ENCODE data around the gene HOXD3. TPM values are rescaled to one million over a fixed set of nuclear protein-coding genes. Genes with fewer than 3 reads are reported as not detected.

Gene HOXD3
- total RNA-seq, 4 donors from 2014 or later: 10.5 to 11.7 (median 11.0) TPM

DNA sequence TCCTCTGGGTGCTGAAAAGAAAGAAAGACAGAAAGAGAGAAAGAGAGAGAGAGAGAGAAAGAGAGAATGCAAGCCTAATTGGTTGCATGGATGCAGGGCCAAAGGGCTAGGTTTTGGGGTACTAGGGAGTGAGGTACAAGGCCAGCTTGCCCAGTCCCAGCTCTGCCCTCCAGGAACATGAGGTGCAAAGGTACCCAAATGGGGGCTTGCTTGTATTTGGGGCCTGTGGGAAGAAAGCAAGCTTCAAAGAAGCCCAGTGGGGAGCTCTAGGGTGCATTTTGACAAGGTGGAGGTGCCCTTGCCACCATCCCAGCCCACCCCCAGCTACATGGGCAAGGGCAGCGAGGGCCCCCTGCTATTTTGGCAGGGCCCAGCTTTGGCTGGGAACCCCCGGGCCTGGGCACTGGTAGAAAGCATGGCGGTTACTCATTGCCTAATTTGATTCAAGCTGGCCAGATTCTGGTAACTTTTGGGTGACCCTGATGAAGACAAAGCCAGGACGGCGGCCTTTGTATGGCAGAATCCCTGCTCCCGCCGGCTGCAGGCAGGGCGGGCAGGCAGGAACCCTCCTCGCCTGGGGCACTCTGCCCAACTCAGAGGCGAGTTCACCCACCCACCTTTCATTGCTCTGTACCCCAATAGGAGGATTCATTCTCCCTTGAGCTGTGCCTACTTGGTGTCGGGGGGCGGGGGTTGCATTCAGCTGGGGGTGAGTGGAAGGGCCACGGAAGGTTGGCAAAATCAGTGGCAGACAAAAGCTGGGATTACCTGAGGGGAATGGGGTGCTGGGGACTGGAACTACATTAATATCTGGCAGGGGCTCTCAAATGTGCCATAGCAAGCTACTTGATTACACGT, 6.3 kb upstream of the HOXD3 start:
- no peak overlapping the region for H3K4me3 ChIP-seq
- H3K36me3 ChIP-seq: peaks cover 0 to 57% (median 0%) of the 10 kb centered on the region in 3 donors
- TF ChIP-seq, protein P1, sequence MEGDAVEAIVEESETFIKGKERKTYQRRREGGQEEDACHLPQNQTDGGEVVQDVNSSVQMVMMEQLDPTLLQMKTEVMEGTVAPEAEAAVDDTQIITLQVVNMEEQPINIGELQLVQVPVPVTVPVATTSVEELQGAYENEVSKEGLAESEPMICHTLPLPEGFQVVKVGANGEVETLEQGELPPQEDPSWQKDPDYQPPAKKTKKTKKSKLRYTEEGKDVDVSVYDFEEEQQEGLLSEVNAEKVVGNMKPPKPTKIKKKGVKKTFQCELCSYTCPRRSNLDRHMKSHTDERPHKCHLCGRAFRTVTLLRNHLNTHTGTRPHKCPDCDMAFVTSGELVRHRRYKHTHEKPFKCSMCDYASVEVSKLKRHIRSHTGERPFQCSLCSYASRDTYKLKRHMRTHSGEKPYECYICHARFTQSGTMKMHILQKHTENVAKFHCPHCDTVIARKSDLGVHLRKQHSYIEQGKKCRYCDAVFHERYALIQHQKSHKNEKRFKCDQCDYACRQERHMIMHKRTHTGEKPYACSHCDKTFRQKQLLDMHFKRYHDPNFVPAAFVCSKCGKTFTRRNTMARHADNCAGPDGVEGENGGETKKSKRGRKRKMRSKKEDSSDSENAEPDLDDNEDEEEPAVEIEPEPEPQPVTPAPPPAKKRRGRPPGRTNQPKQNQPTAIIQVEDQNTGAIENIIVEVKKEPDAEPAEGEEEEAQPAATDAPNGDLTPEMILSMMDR (IDR thresholded peaks at IDR 0.05): no peak
- peaks cover 0 to 87% of the 10 kb centered on the region in 2 donors for H3K27me3 ChIP-seq
- H3K4me1 ChIP-seq: no peaks in the 10 kb centered on the region
- WGBS, 2 donors: 82 to 85% methylated on average over 13 to 14 of the region's 14 CpGs
- H3K9me3 ChIP-seq: no peaks in the 10 kb centered on the region
- DNase-seq (ENCODE audit: low spot score in 2 of 2): no peak
- no peak overlapping the region for H3K27ac ChIP-seq

DNA sequence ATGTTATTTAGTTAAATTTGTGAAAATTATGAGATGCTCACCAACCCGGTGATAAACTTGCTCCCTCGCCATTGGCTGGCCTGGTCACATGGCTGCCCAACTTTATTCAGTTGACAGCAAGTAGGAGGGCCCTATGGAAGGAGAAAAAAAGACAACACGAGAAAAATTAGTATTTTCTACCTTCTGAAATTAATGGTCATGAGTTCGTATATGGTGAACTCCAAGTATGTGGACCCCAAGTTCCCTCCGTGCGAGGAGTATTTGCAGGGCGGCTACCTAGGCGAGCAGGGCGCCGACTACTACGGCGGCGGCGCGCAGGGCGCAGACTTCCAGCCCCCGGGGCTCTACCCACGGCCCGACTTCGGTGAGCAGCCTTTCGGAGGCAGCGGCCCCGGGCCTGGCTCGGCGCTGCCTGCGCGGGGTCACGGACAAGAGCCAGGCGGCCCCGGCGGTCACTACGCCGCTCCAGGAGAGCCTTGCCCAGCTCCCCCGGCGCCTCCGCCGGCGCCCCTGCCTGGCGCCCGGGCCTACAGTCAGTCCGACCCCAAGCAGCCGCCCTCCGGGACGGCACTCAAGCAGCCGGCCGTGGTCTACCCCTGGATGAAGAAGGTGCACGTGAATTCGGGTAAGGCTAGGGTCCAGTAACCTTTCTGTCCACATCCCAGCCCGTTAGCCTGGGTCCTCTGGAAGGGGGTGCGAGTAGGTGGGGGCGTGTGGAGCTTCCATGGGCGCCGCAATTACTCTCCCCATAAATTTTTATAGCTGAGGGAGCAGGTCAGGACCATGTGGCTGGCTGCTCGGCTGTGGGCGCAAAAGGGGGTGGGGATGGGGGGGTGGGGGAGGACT, 5.4 kb upstream of the HOXD3 start, which contains the start of gene HOXD4:
Gene HOXD4, plus strand, starts transcription at position 109 of the 846 bp plus-strand sequence. Its CDS starts 84 bp downstream, at position 193.
- Histone ChIP-seq H3K4me3 (no peak within 1 kb of the TSS), H3K36me3 (peaks cover 0 to 57% (median 0%) of the 10 kb centered on the region in 3 donors), H3K4me1 (no peaks in the 10 kb centered on the region), H3K27ac (no peak within 1 kb of the TSS), H3K27me3 (peaks cover 0 to 89% of the 10 kb centered on the region in 2 donors), H3K9me3 (no peaks in the 10 kb centered on the region)
- TF ChIP-seq EP300 (IDR thresholded peaks at IDR 0.05): no peak
- no peak for TF ChIP-seq POLR2A (IDR thresholded peaks at IDR 0.05)
- TF ChIP-seq, protein P1 (IDR thresholded peaks at IDR 0.05): no peak
- WGBS, 2 donors: 69 to 73% methylated on average over 34 to 53 of the region's 55 CpGs
- DNase-seq (ENCODE audit: low spot score in 2 of 2): no peak

DNA sequence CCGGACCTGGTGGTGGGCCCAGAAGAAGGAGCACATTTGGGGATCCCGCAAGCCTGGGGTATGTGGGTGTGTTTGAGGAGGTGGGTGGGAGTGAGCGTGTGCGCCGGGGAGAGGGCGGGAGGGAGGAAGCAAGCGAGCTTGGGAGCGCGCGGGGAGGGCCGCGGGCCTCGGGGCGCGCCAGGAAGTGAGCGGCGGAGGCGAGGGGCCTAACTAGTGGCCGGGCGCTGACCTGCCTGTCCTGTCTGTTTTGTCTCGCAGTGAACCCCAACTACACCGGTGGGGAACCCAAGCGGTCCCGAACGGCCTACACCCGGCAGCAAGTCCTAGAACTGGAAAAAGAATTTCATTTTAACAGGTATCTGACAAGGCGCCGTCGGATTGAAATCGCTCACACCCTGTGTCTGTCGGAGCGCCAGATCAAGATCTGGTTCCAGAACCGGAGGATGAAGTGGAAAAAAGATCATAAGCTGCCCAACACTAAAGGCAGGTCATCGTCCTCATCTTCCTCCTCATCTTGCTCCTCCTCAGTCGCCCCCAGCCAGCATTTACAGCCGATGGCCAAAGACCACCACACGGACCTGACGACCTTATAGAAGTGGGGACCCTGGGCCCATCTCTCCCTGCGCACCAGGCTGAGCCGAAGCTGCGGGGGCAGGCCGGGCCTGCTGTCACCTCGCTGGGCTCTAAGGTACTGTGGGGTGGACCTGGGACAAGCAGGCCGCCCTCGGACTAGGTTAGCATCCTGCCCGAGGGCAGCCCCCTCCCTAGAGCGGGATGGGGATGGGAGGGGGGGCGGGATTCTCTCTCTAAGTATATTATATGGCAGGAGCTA, 4.5 kb upstream of the HOXD3 start:
- Histone ChIP-seq H3K27ac (no peak overlapping the region), H3K9me3 (no peaks in the 10 kb centered on the region), H3K4me1 (peaks cover 0 to 8% (median 0%) of the 10 kb centered on the region in 4 donors), H3K27me3 (peaks cover 0 to 90% of the 10 kb centered on the region in 2 donors), H3K36me3 (peaks cover 0 to 53% (median 0%) of the 10 kb centered on the region in 3 donors), H3K4me3 (no peak overlapping the region)
- DNase-seq (ENCODE audit: low spot score in 2 of 2): no peak
- TF ChIP-seq EP300 (IDR thresholded peaks at IDR 0.05): no peak
- no peak for TF ChIP-seq POLR2A (IDR thresholded peaks at IDR 0.05)
- TF ChIP-seq, protein P1 (IDR thresholded peaks at IDR 0.05): no peak
- 74 to 83% methylated on average over 42 to 48 of the region's 48 CpGs for WGBS, 2 donors

DNA sequence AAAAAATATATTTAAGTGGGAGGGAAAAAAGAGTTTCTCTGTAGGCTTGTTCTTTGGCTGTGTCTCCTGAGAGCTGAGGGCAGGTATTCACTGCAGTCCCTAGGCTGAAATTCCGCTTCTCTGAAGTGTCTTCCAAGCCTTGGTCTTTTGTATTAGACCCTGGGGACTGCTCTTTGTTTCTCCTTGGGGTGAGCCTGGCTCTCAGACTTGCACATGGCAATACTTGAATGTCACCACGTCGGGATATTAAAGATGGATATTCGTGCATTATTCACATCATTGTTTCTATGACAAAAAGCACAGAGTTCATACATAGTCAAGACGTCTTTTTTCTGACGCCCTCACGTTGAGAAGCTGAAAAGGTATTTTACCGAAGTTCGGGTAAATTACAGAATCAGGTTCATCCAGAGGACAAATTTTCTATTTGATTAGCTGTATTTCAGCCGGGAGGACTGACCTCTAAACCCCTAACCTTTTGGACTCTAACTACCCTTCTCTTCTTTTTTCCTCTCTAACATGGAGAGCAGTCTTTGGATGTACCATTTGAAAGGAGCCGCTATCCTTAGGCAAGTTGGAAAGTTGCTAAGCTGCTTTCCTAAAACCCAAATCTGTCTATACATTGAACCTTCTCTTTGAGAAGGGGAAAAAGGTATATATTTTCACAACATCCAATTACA, 2.4 kb upstream of the HOXD3 start:
- Histone ChIP-seq H3K36me3 (peaks cover 0 to 45% (median 0%) of the 10 kb centered on the region in 3 donors), H3K27ac (no peak overlapping the region), H3K4me1 (peaks cover 0 to 20% (median 2%) of the 10 kb centered on the region in 4 donors), H3K4me3 (no peak overlapping the region), H3K27me3 (peaks cover 0 to 92% of the 10 kb centered on the region in 2 donors), H3K9me3 (no peaks in the 10 kb centered on the region)
- TF ChIP-seq POLR2A (IDR thresholded peaks at IDR 0.05) (no peak), EP300 (IDR thresholded peaks at IDR 0.05) (no peak)
- DNase-seq (ENCODE audit: low spot score in 2 of 2): no peak
- WGBS, 2 donors: 84 to 85% methylated on average over 11 of the region's 11 CpGs
